Esophagus muscularis mucosa (tissue), 4 donors: Measurements from ENCODE around the gene MRPL46. TPM values are rescaled to one million over a fixed set of nuclear protein-coding genes. Genes with fewer than 3 reads are reported as not detected.
"Not testable (repeated sequence)": the region's sequence is repeated elsewhere in the genome, so short reads cannot be mapped to it uniquely, and the experiment has no call there.

Source experiments
- DNase-seq: peaks from one replicate; pipeline ENCODE4 v3.0.0-alpha.2; 2017; ENCODE audit errors: extremely low spot score
- H3K27ac ChIP-seq, 4 donors: fragments of 200-600 bp; sonication (generic); replicated peaks in 1 of 4; 1 replicate in 3 of 4; 2 replicates in 1 of 4; pipeline ENCODE4 v1.5.1; 2016 to 2019; ENCODE audit warnings: mild to moderate bottlenecking in 1 of 4
- H3K27me3 ChIP-seq, 4 donors: fragments of 200-600 bp; sonication (generic); one replicate each; pipeline versions ENCODE4 v1.5.1 to v1.6.0; 2016 to 2019
- H3K36me3 ChIP-seq, 4 donors: fragments of 200-600 bp; sonication (generic); one replicate each; pipeline ENCODE4 v1.5.1; 2016 to 2019
- H3K4me1 ChIP-seq, 4 donors: fragments of 200-600 bp; sonication (generic); one replicate each; pipeline ENCODE4 v1.5.1; 2016 to 2019
- H3K4me3 ChIP-seq, 4 donors: fragments of 200-600 bp; sonication (generic); 1 replicate in 2 of 4; 2 replicates in 2 of 4; pipeline ENCODE4 v1.5.1; 2016 to 2019; ENCODE audit warnings: mild to moderate bottlenecking in 4 of 4, moderate library complexity in 1 of 4
- H3K9me3 ChIP-seq, 4 donors: fragments of 200-600 bp; sonication (generic); 1 replicate in 3 of 4; 2 replicates in 1 of 4; pipeline ENCODE4 v1.5.1; 2016 to 2019
- EP300 ChIP-seq: sonication (generic); formaldehyde crosslinking; IDR thresholded peaks from one replicate; pipeline ENCODE4 v1.6.1; 2017; ENCODE audit warnings: antibody characterized with exemption
- POLR2A ChIP-seq: fragments of 450-650 bp; IDR thresholded peaks from one replicate; pipeline ENCODE4 v1.6.1; 2017; ENCODE audit warnings: antibody characterized with exemption, moderate library complexity, mild to moderate bottlenecking, low read depth
- POLR2AphosphoS5 ChIP-seq, 2 donors: sonication (generic); formaldehyde crosslinking; IDR thresholded peaks; one replicate each; pipeline ENCODE4 v1.6.1; 2017; ENCODE audit warnings: antibody characterized with exemption in 2 of 2
- WGBS: methylation state at CpG from one replicate; pipeline ENCODE4 v1.1.5; 2018; 5-methylcytosine and 5-hydroxymethylcytosine counted together
- intact Hi-C: fragments of 100-400 bp; cut with DNase I; formaldehyde crosslinking; loops from one replicate; pipeline ENCODE4 v1.15.1; 2023
- total RNA-seq, 4 donors: library from RNA; depleted of rRNA; stranded (reverse); fragments of >200 nt; gene quantifications; one replicate each; pipeline versions ENCODE4 v1.1.0 to v1.2.1, GENCODE V29; 2016
- TF ChIP-seq, protein P1 (sequence below), 3 experiments: fragments of 200-600 bp in 2 of 3; fragments of 450-650 bp in 1 of 3; sonication (generic) in 2 of 3; IDR thresholded peaks; one replicate each; pipeline ENCODE4 v1.5.1; 2017 to 2019; ENCODE audit warnings: antibody characterized with exemption in 3 of 3, mild to moderate bottlenecking in 2 of 3, moderate library complexity in 1 of 3

MRPL46 gene
- total RNA-seq, 4 donors from 2014 or later = 14.5 to 27.8 (median 25.1) TPM

DNA sequence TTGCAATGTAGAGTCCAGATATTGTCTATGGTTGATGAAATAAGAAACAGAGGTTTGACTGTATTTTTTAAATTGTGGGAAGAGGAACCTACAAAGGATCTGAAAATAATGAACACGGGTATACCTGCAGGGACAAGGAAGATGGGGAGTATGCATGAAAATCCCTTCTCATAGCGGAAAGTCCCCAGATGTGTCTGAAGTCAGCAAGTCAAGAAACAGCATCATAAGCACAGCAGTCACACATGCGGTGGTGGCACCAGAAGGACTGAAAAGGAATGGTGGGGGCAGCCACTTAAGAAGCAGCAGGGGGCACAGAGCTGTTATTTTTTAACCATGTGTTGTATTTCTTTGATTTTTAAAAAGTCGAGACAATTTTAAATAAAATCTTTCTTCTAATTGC, 5.0 kb upstream of the MRPL46 start:
- no peaks in the 10 kb centered on the region for H3K9me3 ChIP-seq
- WGBS = 90% methylated on average over 4 of the region's 4 CpGs
- intact Hi-C loops = no loop called here
- no peak overlapping the region for H3K27ac ChIP-seq
- H3K4me3 ChIP-seq = no peak overlapping the region
- H3K4me1 ChIP-seq = peaks cover 8 to 27% (median 20%) of the 10 kb centered on the region in 4 donors
- no peak for DNase-seq
- no peaks in the 10 kb centered on the region for H3K27me3 ChIP-seq
- TF ChIP-seq EP300 (no peak), POLR2A (no peak), POLR2AphosphoS5 (IDR thresholded peaks at IDR 0.05) (no peak)
- TF ChIP-seq, protein P1, sequence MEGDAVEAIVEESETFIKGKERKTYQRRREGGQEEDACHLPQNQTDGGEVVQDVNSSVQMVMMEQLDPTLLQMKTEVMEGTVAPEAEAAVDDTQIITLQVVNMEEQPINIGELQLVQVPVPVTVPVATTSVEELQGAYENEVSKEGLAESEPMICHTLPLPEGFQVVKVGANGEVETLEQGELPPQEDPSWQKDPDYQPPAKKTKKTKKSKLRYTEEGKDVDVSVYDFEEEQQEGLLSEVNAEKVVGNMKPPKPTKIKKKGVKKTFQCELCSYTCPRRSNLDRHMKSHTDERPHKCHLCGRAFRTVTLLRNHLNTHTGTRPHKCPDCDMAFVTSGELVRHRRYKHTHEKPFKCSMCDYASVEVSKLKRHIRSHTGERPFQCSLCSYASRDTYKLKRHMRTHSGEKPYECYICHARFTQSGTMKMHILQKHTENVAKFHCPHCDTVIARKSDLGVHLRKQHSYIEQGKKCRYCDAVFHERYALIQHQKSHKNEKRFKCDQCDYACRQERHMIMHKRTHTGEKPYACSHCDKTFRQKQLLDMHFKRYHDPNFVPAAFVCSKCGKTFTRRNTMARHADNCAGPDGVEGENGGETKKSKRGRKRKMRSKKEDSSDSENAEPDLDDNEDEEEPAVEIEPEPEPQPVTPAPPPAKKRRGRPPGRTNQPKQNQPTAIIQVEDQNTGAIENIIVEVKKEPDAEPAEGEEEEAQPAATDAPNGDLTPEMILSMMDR (IDR thresholded peaks at IDR 0.05) = no peak
- peaks cover 9 to 73% (median 51%) of the 10 kb centered on the region in 4 donors for H3K36me3 ChIP-seq

DNA sequence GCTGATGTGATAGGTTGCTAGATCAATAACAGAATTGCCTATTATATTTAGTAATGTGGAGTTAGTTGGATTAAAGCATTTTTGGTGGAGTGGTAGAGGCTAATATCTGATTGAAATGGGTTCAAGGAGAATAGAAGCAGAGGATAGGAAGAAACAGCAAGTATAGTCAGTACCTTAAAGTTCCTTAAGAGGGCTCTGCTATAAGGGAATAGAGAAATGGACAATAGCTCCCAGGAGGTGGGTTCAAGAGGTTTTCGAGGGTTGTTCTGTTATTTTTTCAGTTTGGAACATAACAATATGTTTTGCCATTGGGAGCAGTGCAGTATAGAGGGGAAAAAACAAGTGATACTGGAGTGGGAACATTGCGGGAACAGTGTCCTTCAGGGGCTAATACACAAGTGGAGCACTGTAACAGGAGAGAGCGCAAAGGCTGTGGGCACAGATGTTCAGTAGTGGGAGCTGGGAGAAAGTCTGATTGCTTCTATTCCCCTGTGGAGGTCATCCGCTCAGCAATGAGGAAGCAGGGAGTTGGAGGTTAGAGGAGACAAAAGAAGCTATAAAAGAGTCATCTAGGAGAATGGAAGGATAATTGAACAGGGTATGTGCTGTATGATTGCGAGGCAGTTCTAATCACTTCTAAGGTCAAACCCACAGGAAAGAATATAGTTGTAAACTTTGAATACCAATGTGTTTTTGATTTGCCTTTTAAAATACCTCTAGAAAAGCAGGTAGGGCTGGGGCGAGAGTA, 3.6 kb upstream of the MRPL46 start:
- Histone ChIP-seq H3K27me3 (no peaks in the 10 kb centered on the region), H3K27ac (no peak overlapping the region), H3K4me1 (peaks cover 17 to 32% (median 26%) of the 10 kb centered on the region in 4 donors), H3K36me3 (peaks cover 9 to 59% (median 41%) of the 10 kb centered on the region in 4 donors), H3K9me3 (no peaks in the 10 kb centered on the region), H3K4me3 (no peak overlapping the region)
- no peak for DNase-seq
- intact Hi-C loops = no loop called here
- TF ChIP-seq POLR2AphosphoS5 (IDR thresholded peaks at IDR 0.05) (no peak), EP300 (no peak), POLR2A (no peak)
- TF ChIP-seq, protein P1 (IDR thresholded peaks at IDR 0.05) = no peak
- 92% methylated on average over 6 of the region's 6 CpGs for WGBS

DNA sequence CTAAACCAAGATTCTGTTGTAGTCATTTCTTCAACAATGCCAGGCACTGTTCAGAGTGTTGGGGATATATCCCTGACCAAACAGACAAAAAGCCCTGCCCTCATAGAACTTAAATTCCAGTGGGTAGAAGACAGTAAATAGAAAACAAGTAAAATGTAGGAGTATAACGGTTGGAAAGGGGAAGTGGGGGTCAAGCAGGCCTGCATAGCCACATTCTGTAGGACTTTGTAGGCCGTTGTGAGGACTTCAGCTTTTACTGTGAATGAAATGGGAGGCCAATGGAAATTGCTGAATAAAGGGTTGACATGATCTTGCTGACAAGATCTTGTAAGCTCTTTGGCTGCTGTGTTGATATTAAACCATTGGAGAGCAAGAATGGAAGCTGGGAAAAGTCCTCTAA, 2.1 kb upstream of the MRPL46 start:
- no peak for DNase-seq
- Histone ChIP-seq H3K4me3 (no peak overlapping the region), H3K27me3 (no peaks in the 10 kb centered on the region), H3K27ac (no peak overlapping the region), H3K9me3 (no peaks in the 10 kb centered on the region), H3K36me3 (peaks cover 16 to 54% (median 33%) of the 10 kb centered on the region in 4 donors), H3K4me1 (peaks cover 21 to 35% (median 30%) of the 10 kb centered on the region in 4 donors)
- intact Hi-C loops = loop anchor here (5.0 kb wide), 1 partner anchor 153 kb away; the partner anchor contains the start of gene AEN
- 91% methylated on average over 2 of the region's 2 CpGs for WGBS
- TF ChIP-seq EP300 = no peak
- TF ChIP-seq POLR2AphosphoS5 (IDR thresholded peaks at IDR 0.05) = no peak
- TF ChIP-seq, protein P1 (IDR thresholded peaks at IDR 0.05) = no peak
- no peak for TF ChIP-seq POLR2A

DNA sequence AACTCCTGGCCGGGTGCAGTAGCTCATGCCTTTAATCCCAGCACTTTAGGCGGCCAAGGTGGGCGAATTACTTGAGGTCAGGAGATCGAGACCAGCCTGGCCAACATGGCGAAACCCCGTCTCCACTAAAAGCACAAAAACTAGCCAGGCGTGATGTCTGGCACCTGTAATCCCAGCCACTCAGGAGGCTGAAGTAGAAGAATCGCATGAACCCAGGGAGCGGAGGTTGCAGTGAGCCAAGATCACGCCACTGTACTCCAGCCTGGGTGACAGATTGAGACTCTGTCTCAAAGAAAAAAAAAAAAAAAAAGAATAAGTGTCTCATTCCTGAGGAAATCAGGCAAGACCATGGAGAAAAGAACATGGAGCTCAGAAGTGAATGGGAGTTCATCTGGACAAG, 1.5 kb upstream of the MRPL46 start:
- H3K4me1 ChIP-seq = peaks cover 27 to 35% (median 30%) of the 10 kb centered on the region in 4 donors
- H3K36me3 ChIP-seq = peaks cover 22 to 54% (median 33%) of the 10 kb centered on the region in 4 donors
- not testable (repeated sequence) for H3K27ac ChIP-seq, H3K9me3 ChIP-seq, DNase-seq, H3K27me3 ChIP-seq
- WGBS = 97% methylated on average over 10 of the region's 10 CpGs
- intact Hi-C loops = loop anchor here (5.0 kb wide), 1 partner anchor 154 kb away; the partner anchor contains the start of gene AEN
- peak overlapping the region in 3 of 4 donors; percentile 76 to 88 (median 81) for H3K4me3 ChIP-seq

DNA sequence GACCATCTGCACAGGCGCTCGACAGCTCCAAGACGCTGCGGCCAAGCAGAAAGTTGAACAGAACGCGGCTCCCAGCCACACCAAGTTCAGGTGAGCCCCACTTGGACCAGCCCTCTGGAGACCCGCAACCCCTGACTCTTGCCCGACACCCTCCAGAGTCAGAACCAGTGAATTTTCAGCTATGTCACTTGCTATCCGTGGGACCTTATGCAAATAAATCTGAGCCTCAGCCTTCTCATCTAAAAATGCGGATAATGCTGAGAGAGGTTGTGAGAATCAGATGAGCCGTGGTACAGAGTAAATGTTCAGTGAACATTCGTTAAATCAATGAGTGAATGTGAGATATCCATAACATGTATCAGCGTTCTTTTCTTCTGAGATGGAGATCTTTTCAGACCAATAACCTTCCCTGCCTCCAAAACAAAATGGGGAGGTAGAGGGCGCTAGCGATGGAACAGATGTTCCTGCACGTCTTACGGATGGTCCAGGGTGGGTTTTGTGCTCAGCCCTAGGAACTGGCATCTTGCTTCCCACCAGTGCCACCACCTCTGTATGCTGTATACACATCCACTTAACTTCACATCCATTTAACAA, 844 bp upstream of the MRPL46 start:
- Histone ChIP-seq H3K4me1 (peaks cover 28 to 35% (median 33%) of the 10 kb centered on the region in 4 donors), H3K36me3 (peaks cover 26 to 54% (median 33%) of the 10 kb centered on the region in 4 donors), H3K9me3 (no peaks in the 10 kb centered on the region), H3K27ac (peak overlapping the region; percentile 81 to 88 (median 86)), H3K27me3 (no peaks in the 10 kb centered on the region), H3K4me3 (peak overlapping the region; percentile 76 to 88 (median 84))
- TF ChIP-seq, protein P1 (IDR thresholded peaks at IDR 0.05) = no peak
- no peak for TF ChIP-seq POLR2AphosphoS5 (IDR thresholded peaks at IDR 0.05)
- peak; percentile 29 for DNase-seq
- intact Hi-C loops = loop anchor here (5.0 kb wide), 1 partner anchor 154 kb away; the partner anchor contains the start of gene AEN
- whole genome bisulfite sequencing = under 1% methylated on average over 17 of the region's 17 CpGs
